ENCODE results near the gene CLEC2B.

CLEC2B gene

DNA sequence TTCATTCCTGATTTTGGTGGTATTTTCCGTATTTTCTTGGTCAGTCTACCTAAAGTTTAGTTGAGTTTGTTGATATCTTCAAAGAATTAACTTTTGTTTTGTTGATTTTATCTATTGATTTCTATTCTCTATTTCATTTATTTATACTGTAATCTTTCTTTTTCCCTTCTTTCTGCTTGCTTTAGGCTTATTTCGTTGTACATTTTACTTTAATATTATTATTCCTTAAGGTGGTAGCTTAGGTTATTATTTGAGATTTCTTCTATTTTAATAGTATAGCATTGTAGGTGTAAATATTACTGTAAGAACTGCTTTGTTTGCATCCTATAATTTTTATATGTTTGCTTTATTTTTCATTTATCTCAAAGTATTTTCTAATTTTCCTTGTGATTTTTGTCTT is 63.3 kb downstream of the CLEC2B start:
- no peak for FAIRE-seq
